GM04503 (cell line): ENCODE results near the gene P2RX6.

Source experiments
- DNase-seq: peaks from one replicate; pipeline ENCODE4 v3.0.0-alpha.2; 2012; ENCODE audit warnings: low read depth

P2RX6 gene

GRCh38 chr22:20979940-20980453, 35.0 kb upstream of the P2RX6 start:
- no peak for DNase-seq

GRCh38 chr22:20980523-20980922, 34.4 kb upstream of the P2RX6 start:
- no peak for DNase-seq

- DNase-seq, result no peak
These were observed 33.8 kb upstream of the P2RX6 start for GRCh38 chr22:20980938-20981722.

GRCh38 chr22:20981787-20982562, 33.0 kb upstream of the P2RX6 start, which contains the start of gene LZTR1:
TSS of gene LZTR1 (plus strand) at chr22:20982297. CDS start at chr22:20982372, 75 bp downstream.
- DNase-seq, result peak; percentile 37

GRCh38 chr22:20982563-20982882, 32.4 kb upstream of the P2RX6 start:
- no peak for DNase-seq

GRCh38 chr22:20983081-20983771, 31.7 kb upstream of the P2RX6 start:
- no peak for DNase-seq

- DNase-seq, result no peak
These were observed 29.2 kb upstream of the P2RX6 start for GRCh38 chr22:20985720-20986119.

GRCh38 chr22:20986365-20986764, 28.6 kb upstream of the P2RX6 start:
- no peak for DNase-seq

GRCh38 chr22:20987375-20987774, 27.6 kb upstream of the P2RX6 start:
- no peak for DNase-seq

GRCh38 chr22:20988573-20989322, 26.2 kb upstream of the P2RX6 start:
- DNase-seq, result no peak

GRCh38 chr22:20989323-20990138, 25.4 kb upstream of the P2RX6 start:
- no peak for DNase-seq

- no peak for DNase-seq
These were observed 24.5 kb upstream of the P2RX6 start for GRCh38 chr22:20990184-20991180.

GRCh38 chr22:20991252-20992055, 23.5 kb upstream of the P2RX6 start:
- DNase-seq, result no peak

GRCh38 chr22:20992056-20992442, 22.9 kb upstream of the P2RX6 start:
- no peak for DNase-seq

- no peak for DNase-seq
These were observed 22.3 kb upstream of the P2RX6 start for GRCh38 chr22:20992456-20993303.

- DNase-seq, result no peak
These were observed 21.4 kb upstream of the P2RX6 start for GRCh38 chr22:20993304-20994127.
